CD14-positive monocyte (primary cell): ENCODE data around the gene TRIM37. TPM values are rescaled to one million over a fixed set of nuclear protein-coding genes. Genes with fewer than 3 reads are reported as not detected.

Experiments used
- DNase-seq, 3 donors: peaks; one replicate each; pipeline ENCODE4 v3.0.0-alpha.2; 2011 to 2022
- H2AFZ ChIP-seq: 2 replicates; pipeline ENCODE4 v1.6.0; 2012; ENCODE audit warnings: mild to moderate bottlenecking, low read depth, low read length, inconsistent platforms; ENCODE audit not compliant: insufficient read depth, poor library complexity, severe bottlenecking
- H3K27ac ChIP-seq, 2 donors: 1 replicate in 1 of 2; 2 replicates in 1 of 2; pipeline ENCODE4 v1.5.1; 2012 to 2013; ENCODE audit warnings: low read length in 2 of 2, control low read depth in 1 of 2, inconsistent platforms in 1 of 2, low read depth in 1 of 2, mild to moderate bottlenecking in 1 of 2
- H3K27me3 ChIP-seq, 2 donors: one replicate each; pipeline versions ENCODE4 v1.6.0 to v1.6.1; 2011 to 2013; ENCODE audit warnings: low read length in 2 of 2; ENCODE audit not compliant: control insufficient read depth in 2 of 2, insufficient read depth in 2 of 2
- H3K36me3 ChIP-seq, 2 donors: replicated peaks in 1 of 2; 1 replicate in 1 of 2; 2 replicates in 1 of 2; pipeline versions ENCODE4 v1.5.1 to v1.6.1; 2012 to 2013; ENCODE audit warnings: low read length in 2 of 2, control low read depth in 1 of 2, inconsistent platforms in 1 of 2, mild to moderate bottlenecking in 1 of 2; ENCODE audit not compliant: insufficient read depth in 2 of 2, control insufficient read depth in 1 of 2
- H3K4me1 ChIP-seq, 2 donors: 1 replicate in 1 of 2; 2 replicates in 1 of 2; pipeline versions ENCODE4 v1.5.1 to v1.6.1; 2012 to 2013; ENCODE audit warnings: low read length in 2 of 2, control low read depth in 1 of 2, inconsistent platforms in 1 of 2, mild to moderate bottlenecking in 1 of 2, moderate library complexity in 1 of 2; ENCODE audit not compliant: insufficient read depth in 2 of 2, control insufficient read depth in 1 of 2
- H3K4me2 ChIP-seq: replicated peaks from 2 replicates; pipeline ENCODE3; 2012; ENCODE audit warnings: low read length, moderate library complexity, mild to moderate bottlenecking; ENCODE audit not compliant: poor library complexity, severe bottlenecking; ENCODE audit errors: extremely low read depth
- H3K4me3 ChIP-seq, 3 experiments: fragments of 200-600 bp in 1 of 3; sonication (generic) in 1 of 3; replicated peaks in 1 of 3; 1 replicate in 2 of 3; 2 replicates in 1 of 3; pipeline ENCODE4 v1.5.1; 2011 to 2013; ENCODE audit warnings: low read length in 3 of 3, mild to moderate bottlenecking in 3 of 3, control low read depth in 2 of 3, low read depth in 2 of 3, inconsistent platforms in 1 of 3, moderate library complexity in 1 of 3
- H3K79me2 ChIP-seq: 2 replicates; pipeline ENCODE4 v1.6.0; 2012; ENCODE audit warnings: mild to moderate bottlenecking, control low read depth, inconsistent platforms, low read length, moderate library complexity; ENCODE audit not compliant: insufficient read depth
- H3K9ac ChIP-seq: 2 replicates; pipeline ENCODE4 v1.6.0; 2017; ENCODE audit warnings: low read length, mild to moderate bottlenecking; ENCODE audit not compliant: insufficient read depth, poor library complexity, severe bottlenecking
- H3K9me3 ChIP-seq, 2 donors: replicated peaks in 1 of 2; 1 replicate in 1 of 2; 2 replicates in 1 of 2; pipeline versions ENCODE4 v1.5.1 to v1.6.1; 2012 to 2013; ENCODE audit warnings: low read length in 2 of 2, control low read depth in 1 of 2; ENCODE audit not compliant: control insufficient read depth in 1 of 2, insufficient read depth in 1 of 2
- H4K20me1 ChIP-seq: 2 replicates; pipeline ENCODE4 v1.6.0; 2012; ENCODE audit warnings: mild to moderate bottlenecking, low read length, control low read depth, moderate library complexity; ENCODE audit not compliant: insufficient read depth
- H3K27ac Mint-ChIP-seq, 7 donors: one replicate each; pipeline ENCODE4 v1.8.0; 2020; ENCODE audit warnings: mild to moderate bottlenecking in 7 of 7, mixed read lengths in 7 of 7, moderate library complexity in 6 of 7, inconsistent platforms in 2 of 7
- H3K27me3 Mint-ChIP-seq, 3 donors: one replicate each; pipeline ENCODE4 v1.8.0; 2021 to 2022; ENCODE audit warnings: low read depth in 3 of 3, mild to moderate bottlenecking in 3 of 3, mixed read lengths in 3 of 3, moderate library complexity in 3 of 3, inconsistent platforms in 1 of 3
- H3K36me3 Mint-ChIP-seq, 2 donors: one replicate each; pipeline ENCODE4 v1.8.0; 2020; ENCODE audit warnings: mixed read lengths in 2 of 2, inconsistent platforms in 1 of 2, mild to moderate bottlenecking in 1 of 2
- H3K4me1 Mint-ChIP-seq: one replicate; pipeline ENCODE4 v1.8.0; 2020; ENCODE audit warnings: mild to moderate bottlenecking, mixed read lengths
- H3K4me3 Mint-ChIP-seq, 2 donors: one replicate each; pipeline ENCODE4 v1.8.0; 2020; ENCODE audit warnings: mild to moderate bottlenecking in 2 of 2, mixed read lengths in 2 of 2, moderate library complexity in 1 of 2
- H3K9me3 Mint-ChIP-seq, 7 donors: one replicate each; pipeline ENCODE4 v1.8.0; 2020 to 2022; ENCODE audit warnings: mixed read lengths in 7 of 7, mild to moderate bottlenecking in 6 of 7, moderate library complexity in 6 of 7, inconsistent platforms in 2 of 7
- WGBS: methylation state at CpG from one replicate; pipeline ENCODE4 v1.1.5; 2013; ENCODE audit warnings: missing lambda C conversion rate; ENCODE audit not compliant: insufficient coverage; 5-methylcytosine and 5-hydroxymethylcytosine counted together
- intact Hi-C, 2 donors: fragments of 100-400 bp; cut with micrococcal nuclease; formaldehyde crosslinking; loops; one replicate each; pipeline versions ENCODE4 v1.15.0 to v1.15.1; 2023
- polyA plus RNA-seq, 3 donors: library from polyadenylated mRNA; depleted of rRNA in 1 of 3; unstranded in 2 of 3; stranded (reverse) in 1 of 3; fragments of 300-500 nt in 2 of 3; fragments of >200 nt in 1 of 3; fragmentation: Illumina TruSeq in 2 of 3; gene quantifications; 1 replicate in 2 of 3; 2 replicates in 1 of 3; pipeline ENCODE4 v1.2.3, GENCODE V29; 2012 to 2021
- TF ChIP-seq, protein P1 (sequence below): fragments of 200-600 bp; IDR thresholded peaks from one replicate; pipeline ENCODE4 v1.8.0; 2022; ENCODE audit warnings: antibody characterized with exemption, mild to moderate bottlenecking

The TRIM37 gene
- polyA plus RNA-seq, 3 donors, result 2.7 to 6.1 (median 5.3) TPM

DNA sequence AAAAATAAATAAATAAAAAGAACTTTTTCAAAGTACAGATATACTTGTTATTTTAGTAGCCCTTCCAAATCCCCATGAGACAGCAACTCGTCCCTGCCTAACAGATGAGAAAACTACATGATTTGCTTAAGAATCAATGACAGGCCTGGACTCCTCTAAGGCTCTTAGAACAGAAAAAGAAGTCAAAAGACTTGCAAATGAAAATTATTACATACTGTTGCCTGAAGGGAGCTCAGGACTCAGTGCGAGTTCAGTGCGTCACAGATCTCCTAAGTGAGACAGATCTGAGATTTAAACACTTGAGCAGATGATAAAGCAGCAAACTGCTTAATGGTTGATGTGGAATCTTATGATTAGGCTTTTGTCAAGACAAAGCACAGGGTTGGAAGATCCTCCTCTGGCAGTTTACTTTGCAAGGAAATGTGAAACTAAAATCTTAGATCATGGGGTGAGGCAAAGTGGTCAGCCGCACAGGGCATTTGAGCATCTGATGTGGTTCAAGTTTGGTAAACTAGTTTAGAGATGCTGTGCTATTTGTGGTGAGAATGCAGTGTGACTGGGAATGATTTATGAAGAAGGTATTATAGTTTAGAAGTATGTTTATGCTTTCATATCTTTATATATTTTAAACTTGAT, 138.1 kb downstream of the TRIM37 start:
- Histone ChIP-seq H3K4me2 (no peak overlapping the region), H4K20me1 (no peaks in the 10 kb centered on the region), H3K9ac (no peak overlapping the region), H3K4me1 (no peaks in the 10 kb centered on the region), H3K79me2 (no peaks in the 10 kb centered on the region), H3K27ac (no peak overlapping the region), H2AFZ (peak overlapping the region; percentile 51), H3K9me3 (no peaks in the 10 kb centered on the region), H3K27me3 (no peaks in the 10 kb centered on the region), H3K36me3 (no peaks in the 10 kb centered on the region), H3K4me3 (no peak overlapping the region)
- TF ChIP-seq, protein P1, sequence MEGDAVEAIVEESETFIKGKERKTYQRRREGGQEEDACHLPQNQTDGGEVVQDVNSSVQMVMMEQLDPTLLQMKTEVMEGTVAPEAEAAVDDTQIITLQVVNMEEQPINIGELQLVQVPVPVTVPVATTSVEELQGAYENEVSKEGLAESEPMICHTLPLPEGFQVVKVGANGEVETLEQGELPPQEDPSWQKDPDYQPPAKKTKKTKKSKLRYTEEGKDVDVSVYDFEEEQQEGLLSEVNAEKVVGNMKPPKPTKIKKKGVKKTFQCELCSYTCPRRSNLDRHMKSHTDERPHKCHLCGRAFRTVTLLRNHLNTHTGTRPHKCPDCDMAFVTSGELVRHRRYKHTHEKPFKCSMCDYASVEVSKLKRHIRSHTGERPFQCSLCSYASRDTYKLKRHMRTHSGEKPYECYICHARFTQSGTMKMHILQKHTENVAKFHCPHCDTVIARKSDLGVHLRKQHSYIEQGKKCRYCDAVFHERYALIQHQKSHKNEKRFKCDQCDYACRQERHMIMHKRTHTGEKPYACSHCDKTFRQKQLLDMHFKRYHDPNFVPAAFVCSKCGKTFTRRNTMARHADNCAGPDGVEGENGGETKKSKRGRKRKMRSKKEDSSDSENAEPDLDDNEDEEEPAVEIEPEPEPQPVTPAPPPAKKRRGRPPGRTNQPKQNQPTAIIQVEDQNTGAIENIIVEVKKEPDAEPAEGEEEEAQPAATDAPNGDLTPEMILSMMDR, result no peak
- WGBS, result 100% methylated on average over 4 of the region's 4 CpGs
- Mint-ChIP-seq H3K36me3 (no peaks in the 10 kb centered on the region), H3K27me3 (no peaks in the 10 kb centered on the region), H3K9me3 (no peaks in the 10 kb centered on the region), H3K4me1 (peaks cover 6% of the 10 kb centered on the region), H3K4me3 (no peak overlapping the region), H3K27ac (no peak overlapping the region)
- intact Hi-C loops, result no loop called here
- no peak for DNase-seq

DNA sequence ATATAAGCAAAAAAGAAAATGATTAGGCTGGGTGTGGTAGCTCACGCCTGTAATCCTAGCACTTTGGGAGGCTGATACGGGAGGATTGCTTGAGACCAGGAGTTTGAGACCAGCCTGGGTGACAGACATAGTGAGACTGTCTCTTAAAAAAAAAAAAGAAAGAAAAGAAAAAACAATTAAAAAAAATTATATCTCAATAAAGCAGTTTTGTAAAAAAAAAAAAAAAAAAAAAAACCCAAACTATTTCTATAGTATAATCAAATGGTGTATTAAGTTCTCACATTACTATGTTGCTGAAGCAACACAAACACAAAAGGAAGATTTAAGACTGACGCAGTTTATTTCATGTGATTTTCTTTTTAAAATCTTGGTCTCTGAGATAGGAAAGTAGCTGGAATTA, 140.5 kb downstream of the TRIM37 start:
- Histone ChIP-seq H3K27ac (no peak overlapping the region), H3K9ac (no peak overlapping the region), H4K20me1 (no peaks in the 10 kb centered on the region), H3K79me2 (no peaks in the 10 kb centered on the region), H3K4me1 (peaks cover 2 to 3% of the 10 kb centered on the region in 2 donors), H2AFZ (no peak overlapping the region), H3K27me3 (no peaks in the 10 kb centered on the region), H3K9me3 (no peaks in the 10 kb centered on the region), H3K4me2 (no peak overlapping the region), H3K36me3 (no peaks in the 10 kb centered on the region), H3K4me3 (no peak overlapping the region)
- H3K9me3 Mint-ChIP-seq, result peaks cover 0 to 2% (median 0%) of the 10 kb centered on the region in 7 donors
- peaks cover 8% of the 10 kb centered on the region for H3K4me1 Mint-ChIP-seq
- H3K27me3 Mint-ChIP-seq, result no peaks in the 10 kb centered on the region
- intact Hi-C loops, result no loop called here
- no peak overlapping the region for H3K4me3 Mint-ChIP-seq
- no peak overlapping the region for H3K27ac Mint-ChIP-seq
- no peak for DNase-seq
- WGBS, result no CpG with 5 or more reads among the region's 3 CpGs
- TF ChIP-seq, protein P1, result no peak
- H3K36me3 Mint-ChIP-seq, result no peaks in the 10 kb centered on the region
